ENCODE results near the gene CD80.

DNA sequence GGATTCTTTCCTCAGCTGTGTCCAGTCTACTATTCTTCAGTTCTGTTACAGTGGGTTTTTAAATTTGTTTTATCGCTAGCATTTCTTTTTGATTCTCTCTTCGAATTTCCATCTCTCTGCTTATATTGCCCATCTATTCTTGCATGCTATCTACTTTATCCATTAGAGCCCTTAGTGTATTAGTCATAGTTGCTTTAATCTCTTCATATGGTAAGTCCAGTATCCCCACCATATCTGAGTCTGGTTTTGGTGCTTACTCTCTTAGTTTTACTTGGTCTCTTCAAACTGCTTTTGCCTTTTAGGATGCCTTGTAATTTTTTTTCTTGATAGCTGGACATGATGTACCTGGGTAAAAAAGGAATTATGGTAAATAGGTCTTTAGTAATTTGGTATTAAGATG, 52.0 kb downstream of the CD80 start:
- TF ChIP-seq ZC3H10 (CRISPR knock-in tag; IDR thresholded peaks at IDR 0.05) (no peak), TOX (CRISPR knock-in tag; IDR thresholded peaks at IDR 0.05; ENCODE audit: borderline replicate concordance) (no peak), ARNTL (CRISPR knock-in tag; IDR thresholded peaks at IDR 0.05; ENCODE audit: borderline replicate concordance, low read depth) (no peak), RARB (CRISPR knock-in tag; IDR thresholded peaks at IDR 0.05) (no peak)
- TF ChIP-seq, protein P1, sequence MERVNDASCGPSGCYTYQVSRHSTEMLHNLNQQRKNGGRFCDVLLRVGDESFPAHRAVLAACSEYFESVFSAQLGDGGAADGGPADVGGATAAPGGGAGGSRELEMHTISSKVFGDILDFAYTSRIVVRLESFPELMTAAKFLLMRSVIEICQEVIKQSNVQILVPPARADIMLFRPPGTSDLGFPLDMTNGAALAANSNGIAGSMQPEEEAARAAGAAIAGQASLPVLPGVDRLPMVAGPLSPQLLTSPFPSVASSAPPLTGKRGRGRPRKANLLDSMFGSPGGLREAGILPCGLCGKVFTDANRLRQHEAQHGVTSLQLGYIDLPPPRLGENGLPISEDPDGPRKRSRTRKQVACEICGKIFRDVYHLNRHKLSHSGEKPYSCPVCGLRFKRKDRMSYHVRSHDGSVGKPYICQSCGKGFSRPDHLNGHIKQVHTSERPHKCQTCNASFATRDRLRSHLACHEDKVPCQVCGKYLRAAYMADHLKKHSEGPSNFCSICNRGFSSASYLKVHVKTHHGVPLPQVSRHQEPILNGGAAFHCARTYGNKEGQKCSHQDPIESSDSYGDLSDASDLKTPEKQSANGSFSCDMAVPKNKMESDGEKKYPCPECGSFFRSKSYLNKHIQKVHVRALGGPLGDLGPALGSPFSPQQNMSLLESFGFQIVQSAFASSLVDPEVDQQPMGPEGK (CRISPR knock-in tag; IDR thresholded peaks at IDR 0.05; ENCODE audit: borderline replicate concordance) = no peak
- TF ChIP-seq, protein P2, sequence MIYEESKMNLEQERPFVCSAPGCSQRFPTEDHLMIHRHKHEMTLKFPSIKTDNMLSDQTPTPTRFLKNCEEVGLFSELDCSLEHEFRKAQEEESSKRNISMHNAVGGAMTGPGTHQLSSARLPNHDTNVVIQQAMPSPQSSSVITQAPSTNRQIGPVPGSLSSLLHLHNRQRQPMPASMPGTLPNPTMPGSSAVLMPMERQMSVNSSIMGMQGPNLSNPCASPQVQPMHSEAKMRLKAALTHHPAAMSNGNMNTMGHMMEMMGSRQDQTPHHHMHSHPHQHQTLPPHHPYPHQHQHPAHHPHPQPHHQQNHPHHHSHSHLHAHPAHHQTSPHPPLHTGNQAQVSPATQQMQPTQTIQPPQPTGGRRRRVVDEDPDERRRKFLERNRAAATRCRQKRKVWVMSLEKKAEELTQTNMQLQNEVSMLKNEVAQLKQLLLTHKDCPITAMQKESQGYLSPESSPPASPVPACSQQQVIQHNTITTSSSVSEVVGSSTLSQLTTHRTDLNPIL (CRISPR knock-in tag; IDR thresholded peaks at IDR 0.05; ENCODE audit: low read depth) = no peak
- TF ChIP-seq, protein P3, sequence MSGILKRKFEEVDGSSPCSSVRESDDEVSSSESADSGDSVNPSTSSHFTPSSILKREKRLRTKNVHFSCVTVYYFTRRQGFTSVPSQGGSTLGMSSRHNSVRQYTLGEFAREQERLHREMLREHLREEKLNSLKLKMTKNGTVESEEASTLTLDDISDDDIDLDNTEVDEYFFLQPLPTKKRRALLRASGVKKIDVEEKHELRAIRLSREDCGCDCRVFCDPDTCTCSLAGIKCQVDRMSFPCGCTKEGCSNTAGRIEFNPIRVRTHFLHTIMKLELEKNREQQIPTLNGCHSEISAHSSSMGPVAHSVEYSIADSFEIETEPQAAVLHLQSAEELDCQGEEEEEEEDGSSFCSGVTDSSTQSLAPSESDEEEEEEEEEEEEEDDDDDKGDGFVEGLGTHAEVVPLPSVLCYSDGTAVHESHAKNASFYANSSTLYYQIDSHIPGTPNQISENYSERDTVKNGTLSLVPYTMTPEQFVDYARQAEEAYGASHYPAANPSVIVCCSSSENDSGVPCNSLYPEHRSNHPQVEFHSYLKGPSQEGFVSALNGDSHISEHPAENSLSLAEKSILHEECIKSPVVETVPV (CRISPR knock-in tag; IDR thresholded peaks at IDR 0.05) = no peak
